K562 (cell line): ENCODE measurements around the gene PAN3. TPM values are rescaled to one million over a fixed set of nuclear protein-coding genes. Genes with fewer than 3 reads are reported as not detected.

Experiments
- CBFA2T3 ChIP-seq: fragments of 450-650 bp; IDR thresholded peaks from 2 replicates; pipeline ENCODE4 v1.6.1; 2017
- HES1 ChIP-seq: fragments of 450-650 bp; IDR thresholded peaks from 2 replicates; pipeline ENCODE4 v1.6.1; 2016; ENCODE audit warnings: low read depth, mild to moderate bottlenecking, moderate library complexity
- MNT ChIP-seq, 2 experiments: fragments of 450-650 bp; conservative IDR thresholded peaks; 2 replicates each; pipeline ENCODE4 v1.6.1; 2017; ENCODE audit warnings: mild to moderate bottlenecking in 2 of 2, moderate library complexity in 2 of 2
- MYC ChIP-seq, 2 experiments: fragments of 250-450 bp in 1 of 2; sonication (Bioruptor Pico) in 1 of 2; IDR thresholded peaks; 2 replicates each; pipeline versions ENCODE4 v1.5.1 to v1.6.1; 2012 to 2021; ENCODE audit warnings: low read depth in 2 of 2, borderline replicate concordance in 1 of 2, improper control_type of control experiment in 1 of 2, low read length in 1 of 2, mild to moderate bottlenecking in 1 of 2, moderate library complexity in 1 of 2
- PBX2 ChIP-seq, 2 experiments: IDR thresholded peaks in 1 of 2; conservative IDR thresholded peaks in 1 of 2; 2 replicates each; pipeline ENCODE4 v1.6.1; 2016; ENCODE audit warnings: low read depth in 2 of 2, mild to moderate bottlenecking in 1 of 2, missing compliant biosample characterization in 1 of 2, missing genetic modification characterization in 1 of 2, moderate library complexity in 1 of 2
- ZBTB34 ChIP-seq: fragments of 250-450 bp; sonication (Bioruptor Pico); IDR thresholded peaks from 2 replicates; pipeline ENCODE4 v1.8.0; 2021; ENCODE audit warnings: mild to moderate bottlenecking, moderate library complexity
- ZNF232 ChIP-seq: sonication (generic); formaldehyde crosslinking; IDR thresholded peaks from 2 replicates; pipeline ENCODE4 v1.8.0; 2022; ENCODE audit warnings: mild to moderate bottlenecking, missing genetic modification reagents
- polyA plus RNA-seq, 8 experiments: library from polyadenylated mRNA; depleted of rRNA in 4 of 8; stranded (reverse) in 5 of 8; unstranded in 3 of 8; fragments of >200 nt; fragmentation: Nextera tagmentation in 2 of 8; fragmentation: Illumina TruSeq in 1 of 8; extraction: Ambion mirVana in 2 of 8; extraction: Trizol in 1 of 8; gene quantifications; 2 replicates each; pipeline versions ENCODE4 v1.2.1 to v1.2.3, GENCODE V29; 2011 to 2014; ENCODE audit warnings: inconsistent platforms in 1 of 8, missing spikeins in 1 of 8
- total RNA-seq, 7 experiments: library from RNA; depleted of rRNA in 6 of 7; stranded (reverse); fragments of >200 nt in 6 of 7; fragmentation: Illumina TruSeq in 2 of 7; extraction: Trizol in 2 of 7; gene quantifications; 2 replicates each; pipeline versions ENCODE4 v1.2.1 to v1.2.3, GENCODE V29; 2011 to 2021; ENCODE audit warnings: low replicate concordance in 1 of 7

Gene PAN3
- total and polyA plus RNA-seq, 9 of the 15 experiments (the other 6 are each of a cell fraction or from before 2014, with no cell fraction given) = 7.2 to 19.9 (median 11.6) TPM

GRCh38 chr13:28229522-28230411, 91.4 kb downstream of the PAN3 start (continued):
- TF ChIP-seq MNT (conservative IDR thresholded peaks at IDR 0.05) (no peak), HES1 (no peak), PBX2 (CRISPR knock-in tag; IDR thresholded peaks at IDR 0.05; ENCODE audit: low read depth) (no peak), PBX2 (tag; conservative IDR thresholded peaks at IDR 0.05; ENCODE audit: low read depth) (no peak), CBFA2T3 (no peak), ZNF232 (no peak), MYC (IDR thresholded peaks at IDR 0.05; ENCODE audit: low read depth, low read length) (no peak), MYC (CRISPR knock-in tag; IDR thresholded peaks at IDR 0.05; ENCODE audit: borderline replicate concordance, low read depth) (no peak), ZBTB34 (CRISPR knock-in tag) (no peak)
